Measurements from ENCODE around the gene VTCN1.

DNA sequence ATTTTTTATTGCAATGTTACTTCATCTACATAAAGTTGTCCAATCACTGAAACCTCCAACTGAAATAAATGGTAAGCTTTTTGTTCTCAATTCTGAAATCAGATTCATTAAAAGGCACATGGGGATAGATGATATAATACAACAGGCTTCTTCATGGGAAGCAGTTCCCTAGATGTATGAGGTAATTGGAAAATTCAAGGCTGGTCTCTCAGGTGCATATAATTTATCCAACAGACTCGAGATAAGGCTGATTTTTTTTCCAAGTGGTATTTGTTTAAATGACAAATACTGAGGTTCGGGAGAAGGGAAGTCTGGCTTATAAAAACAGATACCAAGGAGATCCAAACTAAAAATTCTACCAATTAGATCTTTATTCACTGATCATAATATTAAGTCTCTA, 103.4 kb downstream of the VTCN1 start:
- TF ChIP-seq, protein P1, sequence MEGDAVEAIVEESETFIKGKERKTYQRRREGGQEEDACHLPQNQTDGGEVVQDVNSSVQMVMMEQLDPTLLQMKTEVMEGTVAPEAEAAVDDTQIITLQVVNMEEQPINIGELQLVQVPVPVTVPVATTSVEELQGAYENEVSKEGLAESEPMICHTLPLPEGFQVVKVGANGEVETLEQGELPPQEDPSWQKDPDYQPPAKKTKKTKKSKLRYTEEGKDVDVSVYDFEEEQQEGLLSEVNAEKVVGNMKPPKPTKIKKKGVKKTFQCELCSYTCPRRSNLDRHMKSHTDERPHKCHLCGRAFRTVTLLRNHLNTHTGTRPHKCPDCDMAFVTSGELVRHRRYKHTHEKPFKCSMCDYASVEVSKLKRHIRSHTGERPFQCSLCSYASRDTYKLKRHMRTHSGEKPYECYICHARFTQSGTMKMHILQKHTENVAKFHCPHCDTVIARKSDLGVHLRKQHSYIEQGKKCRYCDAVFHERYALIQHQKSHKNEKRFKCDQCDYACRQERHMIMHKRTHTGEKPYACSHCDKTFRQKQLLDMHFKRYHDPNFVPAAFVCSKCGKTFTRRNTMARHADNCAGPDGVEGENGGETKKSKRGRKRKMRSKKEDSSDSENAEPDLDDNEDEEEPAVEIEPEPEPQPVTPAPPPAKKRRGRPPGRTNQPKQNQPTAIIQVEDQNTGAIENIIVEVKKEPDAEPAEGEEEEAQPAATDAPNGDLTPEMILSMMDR (IDR thresholded peaks at IDR 0.05): no peak
- no peak for TF ChIP-seq POLR2A (IDR thresholded peaks at IDR 0.05)
